Loucy (cell line): ENCODE measurements around the gene TSHZ2.

Source experiments
- EZH2phosphoT487 ChIP-seq: fragments of 200-600 bp; IDR thresholded peaks from 2 replicates; pipeline ENCODE4 v1.6.1; 2018; ENCODE audit warnings: antibody characterized with exemption, mild to moderate bottlenecking, moderate library complexity, borderline replicate concordance
- TF ChIP-seq, protein P1 (sequence below): fragments of 200-600 bp; sonication (generic); conservative IDR thresholded peaks from 2 replicates; pipeline ENCODE4 v1.5.1; 2014; ENCODE audit warnings: mild to moderate bottlenecking, antibody characterized with exemption, low read length

DNA sequence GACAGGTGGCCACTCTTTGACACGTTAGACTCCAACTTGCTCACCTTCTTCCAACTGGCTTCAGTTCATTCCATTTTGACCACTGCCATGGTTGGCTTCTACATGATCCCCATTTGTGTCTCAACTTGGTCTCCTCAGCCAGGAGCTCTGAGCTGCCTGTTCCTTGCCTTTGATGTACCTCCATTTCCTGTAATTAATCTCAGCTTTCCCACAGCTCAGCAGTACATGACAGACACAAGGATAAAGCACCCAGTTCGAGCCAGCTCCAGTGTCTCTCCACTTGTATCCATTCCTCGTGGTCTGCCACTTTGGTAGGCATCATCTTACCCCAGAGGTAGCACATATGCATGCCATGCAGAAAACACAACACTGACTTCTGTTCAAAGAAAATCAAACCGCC, 161.0 kb downstream of the TSHZ2 start:
- TF ChIP-seq, protein P1, sequence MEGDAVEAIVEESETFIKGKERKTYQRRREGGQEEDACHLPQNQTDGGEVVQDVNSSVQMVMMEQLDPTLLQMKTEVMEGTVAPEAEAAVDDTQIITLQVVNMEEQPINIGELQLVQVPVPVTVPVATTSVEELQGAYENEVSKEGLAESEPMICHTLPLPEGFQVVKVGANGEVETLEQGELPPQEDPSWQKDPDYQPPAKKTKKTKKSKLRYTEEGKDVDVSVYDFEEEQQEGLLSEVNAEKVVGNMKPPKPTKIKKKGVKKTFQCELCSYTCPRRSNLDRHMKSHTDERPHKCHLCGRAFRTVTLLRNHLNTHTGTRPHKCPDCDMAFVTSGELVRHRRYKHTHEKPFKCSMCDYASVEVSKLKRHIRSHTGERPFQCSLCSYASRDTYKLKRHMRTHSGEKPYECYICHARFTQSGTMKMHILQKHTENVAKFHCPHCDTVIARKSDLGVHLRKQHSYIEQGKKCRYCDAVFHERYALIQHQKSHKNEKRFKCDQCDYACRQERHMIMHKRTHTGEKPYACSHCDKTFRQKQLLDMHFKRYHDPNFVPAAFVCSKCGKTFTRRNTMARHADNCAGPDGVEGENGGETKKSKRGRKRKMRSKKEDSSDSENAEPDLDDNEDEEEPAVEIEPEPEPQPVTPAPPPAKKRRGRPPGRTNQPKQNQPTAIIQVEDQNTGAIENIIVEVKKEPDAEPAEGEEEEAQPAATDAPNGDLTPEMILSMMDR = no peak
- TF ChIP-seq EZH2phosphoT487 = no peak
